Activated CD4-positive, alpha-beta T cell treated with anti-CD3 and anti-CD28 coated beads for 1 hour (primary cell): ENCODE measurements around the gene TFB1M.

Experiments used
- DNase-seq: peaks from one replicate; pipeline ENCODE4 v3.0.0-alpha.2; 2020

TFB1M gene

GRCh38 chr6:155261111-155261900 lies 53.0 kb downstream of the TFB1M start:
- DNase-seq, result no peak

- DNase-seq, result no peak
These were observed 53.6 kb downstream of the TFB1M start for GRCh38 chr6:155260686-155261085.

- DNase-seq, result no peak
These were observed 54.4 kb downstream of the TFB1M start for GRCh38 chr6:155259897-155260296.

DNA sequence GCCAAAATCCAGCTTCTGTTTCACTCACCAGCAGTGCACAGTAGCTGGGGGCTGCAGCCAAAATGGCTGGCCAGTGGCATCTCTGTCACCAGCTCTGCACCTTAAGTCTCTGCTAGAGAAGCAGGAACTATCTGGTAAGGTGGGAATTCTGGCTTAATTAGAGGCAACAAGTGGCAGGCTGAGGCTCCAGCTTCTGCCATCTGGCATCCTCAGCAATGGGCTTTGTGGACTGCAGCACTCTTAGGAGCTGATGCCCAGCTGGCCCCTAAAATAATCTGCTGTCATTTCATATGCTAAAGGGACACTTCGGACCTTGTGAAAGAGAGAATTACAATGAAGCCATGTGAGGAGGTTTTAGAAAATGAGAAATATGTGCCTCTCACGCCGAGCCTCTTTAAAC lies 55.1 kb downstream of the TFB1M start:
- DNase-seq, result no peak

DNA sequence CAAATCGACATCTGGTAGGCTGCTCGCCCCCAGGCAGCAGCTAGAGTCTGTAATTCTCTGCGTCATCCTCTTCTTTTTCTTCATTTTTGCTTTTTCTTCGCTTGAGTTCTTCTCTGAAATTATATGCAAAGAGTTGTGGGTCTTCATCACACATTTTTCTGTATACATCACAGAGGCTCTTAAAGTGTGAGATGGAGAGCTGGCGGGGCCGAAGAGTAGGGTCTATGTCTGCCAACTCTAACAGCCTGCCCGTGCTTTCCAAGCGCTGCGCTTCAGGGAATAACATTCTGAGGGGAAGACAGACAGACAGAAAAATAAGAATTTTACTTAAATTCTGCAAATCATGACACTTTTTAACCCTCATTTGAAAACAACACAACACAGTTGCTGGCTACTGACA lies 56.5 kb downstream of the TFB1M start:
- no peak for DNase-seq

DNA sequence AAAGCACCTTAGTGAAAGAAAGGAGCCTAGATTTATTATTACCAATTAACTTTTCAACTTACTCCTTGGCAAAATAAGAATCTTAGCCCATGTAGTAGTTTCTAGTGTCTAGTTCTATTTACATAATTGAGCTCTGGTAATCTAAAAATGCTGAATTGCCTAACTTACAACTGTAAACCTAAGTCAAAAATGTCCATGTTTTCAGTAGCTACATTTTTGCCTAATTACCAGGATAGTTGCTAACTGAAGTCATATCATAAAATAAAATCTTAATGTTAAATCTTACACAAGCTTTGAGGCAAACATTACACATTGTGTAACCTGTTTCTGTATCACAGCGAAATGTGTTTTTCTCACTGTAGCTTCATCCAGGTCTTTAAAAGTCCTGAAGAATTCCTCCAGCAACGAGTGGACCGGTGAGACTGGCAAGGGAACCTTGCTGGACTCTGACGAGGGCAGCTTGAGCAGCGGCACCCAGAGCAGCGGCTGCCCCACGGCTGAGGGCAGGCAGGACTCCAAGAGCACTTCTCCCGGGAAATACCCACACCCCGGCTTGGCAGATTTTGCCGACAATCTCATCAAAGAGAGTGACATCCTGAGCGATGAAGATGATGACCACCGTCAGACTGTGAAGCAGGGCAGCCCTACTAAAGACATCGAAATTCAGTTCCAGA lies 58.0 kb downstream of the TFB1M start:
- no peak for DNase-seq

DNA sequence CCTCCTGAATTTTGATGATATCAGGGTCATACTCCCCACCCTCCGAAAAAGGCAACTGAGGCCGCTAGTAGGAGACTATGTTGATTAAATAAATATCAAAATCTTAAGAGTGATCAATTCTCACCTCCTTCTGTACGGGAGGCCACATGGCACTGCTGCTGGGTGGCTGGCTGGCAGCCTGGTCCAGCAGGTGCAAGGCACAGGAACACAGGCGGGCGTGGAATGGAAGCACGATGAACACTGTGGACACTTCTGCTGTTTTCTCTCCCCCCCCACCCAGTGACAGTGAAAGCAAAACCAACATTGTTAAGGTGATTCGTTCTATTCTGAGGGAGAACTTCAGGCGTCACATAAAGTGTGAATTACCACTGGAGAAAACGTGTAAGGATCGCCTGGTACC lies 60.1 kb downstream of the TFB1M start:
- no peak for DNase-seq

GRCh38 chr6:155253337-155253736 lies 60.9 kb downstream of the TFB1M start:
- DNase-seq, result no peak

DNA sequence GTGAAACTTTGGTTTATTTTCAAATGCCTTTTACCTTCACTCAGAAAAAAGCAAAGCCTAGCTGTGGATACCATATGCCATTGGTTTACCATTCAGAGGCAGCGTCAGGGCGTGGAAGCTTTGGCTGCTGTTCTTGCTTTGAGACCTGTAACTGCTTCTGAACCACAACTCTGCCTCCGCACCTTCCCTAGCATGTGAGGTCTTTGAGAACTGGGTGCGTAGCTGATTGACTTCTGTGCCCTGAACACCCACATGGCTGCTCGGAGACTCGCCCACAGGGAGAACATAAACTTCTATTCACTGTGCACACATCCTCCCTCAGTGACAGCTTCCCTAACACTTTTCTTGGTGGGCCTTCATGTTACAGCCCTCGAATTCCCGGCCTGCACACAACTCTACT lies 61.7 kb downstream of the TFB1M start:
- DNase-seq, result no peak

GRCh38 chr6:155250701-155251381 lies 63.4 kb downstream of the TFB1M start:
- DNase-seq, result no peak

- no peak for DNase-seq
These were observed 66.0 kb downstream of the TFB1M start for GRCh38 chr6:155248008-155249001.

DNA sequence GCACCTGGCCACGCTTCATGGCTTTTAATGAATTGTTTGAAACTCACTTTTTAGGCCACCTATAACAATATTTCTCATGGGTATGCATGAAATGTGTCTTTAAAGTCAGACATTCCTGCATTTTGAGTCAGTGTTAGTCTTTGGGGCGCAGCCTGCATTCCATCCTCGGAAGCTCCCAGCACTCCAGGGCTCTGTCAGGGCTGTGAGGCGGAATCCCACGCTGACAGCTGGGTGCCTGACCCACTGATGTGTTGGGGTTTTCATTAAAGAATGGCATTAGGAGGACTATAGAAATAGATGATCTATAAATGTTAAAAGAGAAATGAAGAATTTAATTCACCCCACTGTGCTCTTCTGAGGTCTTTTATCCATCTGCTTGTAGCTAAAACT lies 66.7 kb downstream of the TFB1M start:
- no peak for DNase-seq

- DNase-seq, result no peak
These were observed 67.5 kb downstream of the TFB1M start for GRCh38 chr6:155246825-155247224.

GRCh38 chr6:155245831-155246230 lies 68.5 kb downstream of the TFB1M start:
- DNase-seq, result no peak

GRCh38 chr6:155245193-155245592 lies 69.1 kb downstream of the TFB1M start:
- DNase-seq, result no peak

GRCh38 chr6:155244434-155244833 lies 69.8 kb downstream of the TFB1M start:
- no peak for DNase-seq

- no peak for DNase-seq
These were observed 72.3 kb downstream of the TFB1M start for GRCh38 chr6:155241966-155242365.

GRCh38 chr6:155240905-155241600 lies 73.2 kb downstream of the TFB1M start:
- DNase-seq, result no peak

GRCh38 chr6:155237613-155238012 lies 76.7 kb downstream of the TFB1M start:
- DNase-seq, result no peak

GRCh38 chr6:155235087-155235486 lies 79.2 kb downstream of the TFB1M start:
- no peak for DNase-seq

GRCh38 chr6:155234687-155235086 lies 79.6 kb downstream of the TFB1M start:
- no peak for DNase-seq

DNA sequence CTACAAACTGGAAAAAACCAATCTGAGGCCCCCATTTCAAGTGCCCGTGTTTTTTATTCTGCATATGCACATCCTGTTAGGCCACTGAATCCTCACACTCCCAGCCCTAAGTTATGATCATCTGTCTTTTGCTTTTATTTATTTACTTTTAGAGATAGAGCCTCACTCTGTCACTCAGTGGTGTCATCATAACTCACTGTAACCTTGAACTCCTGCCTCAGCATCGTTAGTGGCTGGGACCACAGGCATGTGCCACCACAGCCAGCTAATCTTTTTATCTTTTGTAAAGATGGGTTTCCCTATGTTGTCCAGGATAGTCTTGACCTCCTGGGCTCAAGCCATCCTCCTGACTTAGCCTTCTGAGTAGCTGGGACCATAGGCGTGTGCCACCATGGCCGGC lies 80.1 kb downstream of the TFB1M start:
- DNase-seq, result no peak
